ENCODE results near the gene ENTR1.

GRCh38 chr9:136434580-136435169 is 24.3 kb upstream of the ENTR1 start:
- no peak for TF ChIP-seq CTCF (IDR thresholded peaks at IDR 0.05)
- no peak for TF ChIP-seq POLR2A (IDR thresholded peaks at IDR 0.05)

All from uterus (tissue), 2 donors.